Measurements from ENCODE around the gene CNPY3. TPM values are rescaled to one million over a fixed set of nuclear protein-coding genes. Genes with fewer than 3 reads are reported as not detected.

Gene CNPY3
- total and polyA plus RNA-seq, 2 of the 13 experiments (the other 11 are each of a cell fraction or from before 2014, with no cell fraction given), result 42.3 to 60.2 TPM

DNA sequence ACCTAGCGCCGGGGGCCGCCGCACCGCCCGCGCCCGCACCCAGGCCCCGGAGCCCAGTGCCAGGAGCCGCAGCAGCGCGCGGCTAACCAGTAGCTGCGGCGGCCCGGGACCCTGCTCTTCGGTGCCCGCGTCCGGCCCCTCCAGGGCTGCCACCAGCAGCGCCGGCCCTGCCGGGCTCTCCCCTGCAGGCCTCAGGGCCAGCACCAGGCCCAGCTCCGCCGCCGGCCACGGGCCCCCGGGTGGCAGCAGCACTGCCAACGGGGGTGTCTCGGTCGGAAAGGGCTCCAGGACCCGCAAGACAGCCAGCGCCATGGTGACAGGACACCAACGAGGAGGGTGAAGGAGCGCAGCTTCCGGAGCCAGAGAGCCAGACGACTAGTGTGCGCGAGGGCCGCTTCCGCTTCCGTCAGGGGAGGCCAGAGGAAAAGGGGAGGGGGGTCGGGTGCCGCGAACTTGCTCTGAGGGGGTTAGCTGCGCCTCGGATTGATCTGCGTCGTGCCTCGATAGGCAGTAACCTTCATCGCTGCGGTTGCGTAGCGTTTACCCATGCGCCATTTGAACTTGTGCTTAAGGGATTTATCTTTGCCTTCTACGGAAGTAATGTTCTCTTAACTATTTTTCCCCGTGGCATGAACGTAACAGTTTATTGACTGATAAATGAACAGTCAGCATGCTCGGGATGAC lies 49.7 kb downstream of the CNPY3 start, which contains the start of gene PEX6 (continued):
- peak; percentile 69; the same call in 1 of the 2 replicates for TF ChIP-seq ZSCAN21 (CRISPR knock-in tag; IDR thresholded peaks at IDR 0.05; ENCODE audit: borderline replicate concordance)
- TF ChIP-seq U2AF1 (optimal IDR thresholded peaks at IDR 0.05; ENCODE audit: low read depth, low read length), result no peak
- no peak for TF ChIP-seq EEA1 (CRISPR knock-in tag; IDR thresholded peaks at IDR 0.05; ENCODE audit: borderline replicate concordance)
- TF ChIP-seq KLF9 (CRISPR knock-in tag; IDR thresholded peaks at IDR 0.05; ENCODE audit: low read depth), result peak; percentile 72; the same call in 1 of the 2 replicates
- TF ChIP-seq TOPORS (CRISPR knock-in tag; IDR thresholded peaks at IDR 0.05), result no peak
- TF ChIP-seq ADNP (CRISPR knock-in tag; IDR thresholded peaks at IDR 0.05), result no peak
- TF ChIP-seq, protein P1, sequence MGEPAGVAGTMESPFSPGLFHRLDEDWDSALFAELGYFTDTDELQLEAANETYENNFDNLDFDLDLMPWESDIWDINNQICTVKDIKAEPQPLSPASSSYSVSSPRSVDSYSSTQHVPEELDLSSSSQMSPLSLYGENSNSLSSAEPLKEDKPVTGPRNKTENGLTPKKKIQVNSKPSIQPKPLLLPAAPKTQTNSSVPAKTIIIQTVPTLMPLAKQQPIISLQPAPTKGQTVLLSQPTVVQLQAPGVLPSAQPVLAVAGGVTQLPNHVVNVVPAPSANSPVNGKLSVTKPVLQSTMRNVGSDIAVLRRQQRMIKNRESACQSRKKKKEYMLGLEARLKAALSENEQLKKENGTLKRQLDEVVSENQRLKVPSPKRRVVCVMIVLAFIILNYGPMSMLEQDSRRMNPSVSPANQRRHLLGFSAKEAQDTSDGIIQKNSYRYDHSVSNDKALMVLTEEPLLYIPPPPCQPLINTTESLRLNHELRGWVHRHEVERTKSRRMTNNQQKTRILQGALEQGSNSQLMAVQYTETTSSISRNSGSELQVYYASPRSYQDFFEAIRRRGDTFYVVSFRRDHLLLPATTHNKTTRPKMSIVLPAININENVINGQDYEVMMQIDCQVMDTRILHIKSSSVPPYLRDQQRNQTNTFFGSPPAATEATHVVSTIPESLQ (CRISPR knock-in tag; conservative IDR thresholded peaks at IDR 0.05), result 0 out of 2 replicates have a peak, but pooled peaks have one; percentile 42
- no peak; a peak in 1 of 4 replicates for TF ChIP-seq EP300 (IDR thresholded peaks at IDR 0.05; ENCODE audit: low read depth in 2 of 2, low read length in 2 of 2)
- peak; percentile 16; the same call in 1 of the 2 replicates for TF ChIP-seq EP300 (CRISPR knock-in tag; IDR thresholded peaks at IDR 0.05; ENCODE audit: borderline replicate concordance)
- TF ChIP-seq, protein P2, sequence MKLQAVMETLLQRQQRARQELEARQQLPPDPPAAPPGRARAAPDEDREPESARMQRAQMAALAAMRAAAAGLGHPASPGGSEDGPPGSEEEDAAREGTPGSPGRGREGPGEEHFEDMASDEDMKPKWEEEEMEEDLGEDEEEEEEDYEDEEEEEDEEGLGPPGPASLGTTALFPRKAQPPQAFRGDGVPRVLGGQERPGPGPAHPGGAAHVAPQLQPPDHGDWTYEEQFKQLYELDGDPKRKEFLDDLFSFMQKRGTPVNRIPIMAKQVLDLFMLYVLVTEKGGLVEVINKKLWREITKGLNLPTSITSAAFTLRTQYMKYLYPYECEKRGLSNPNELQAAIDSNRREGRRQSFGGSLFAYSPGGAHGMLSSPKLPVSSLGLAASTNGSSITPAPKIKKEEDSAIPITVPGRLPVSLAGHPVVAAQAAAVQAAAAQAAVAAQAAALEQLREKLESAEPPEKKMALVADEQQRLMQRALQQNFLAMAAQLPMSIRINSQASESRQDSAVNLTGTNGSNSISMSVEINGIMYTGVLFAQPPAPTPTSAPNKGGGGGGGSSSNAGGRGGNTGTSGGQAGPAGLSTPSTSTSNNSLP (IDR thresholded peaks at IDR 0.05; ENCODE audit: low read depth, low read length), result peak; percentile 50; the same call in 1 of the 2 replicates
- no peak for TF ChIP-seq RARG (CRISPR knock-in tag; IDR thresholded peaks at IDR 0.05; ENCODE audit: low read depth)
- TF ChIP-seq, protein P3, sequence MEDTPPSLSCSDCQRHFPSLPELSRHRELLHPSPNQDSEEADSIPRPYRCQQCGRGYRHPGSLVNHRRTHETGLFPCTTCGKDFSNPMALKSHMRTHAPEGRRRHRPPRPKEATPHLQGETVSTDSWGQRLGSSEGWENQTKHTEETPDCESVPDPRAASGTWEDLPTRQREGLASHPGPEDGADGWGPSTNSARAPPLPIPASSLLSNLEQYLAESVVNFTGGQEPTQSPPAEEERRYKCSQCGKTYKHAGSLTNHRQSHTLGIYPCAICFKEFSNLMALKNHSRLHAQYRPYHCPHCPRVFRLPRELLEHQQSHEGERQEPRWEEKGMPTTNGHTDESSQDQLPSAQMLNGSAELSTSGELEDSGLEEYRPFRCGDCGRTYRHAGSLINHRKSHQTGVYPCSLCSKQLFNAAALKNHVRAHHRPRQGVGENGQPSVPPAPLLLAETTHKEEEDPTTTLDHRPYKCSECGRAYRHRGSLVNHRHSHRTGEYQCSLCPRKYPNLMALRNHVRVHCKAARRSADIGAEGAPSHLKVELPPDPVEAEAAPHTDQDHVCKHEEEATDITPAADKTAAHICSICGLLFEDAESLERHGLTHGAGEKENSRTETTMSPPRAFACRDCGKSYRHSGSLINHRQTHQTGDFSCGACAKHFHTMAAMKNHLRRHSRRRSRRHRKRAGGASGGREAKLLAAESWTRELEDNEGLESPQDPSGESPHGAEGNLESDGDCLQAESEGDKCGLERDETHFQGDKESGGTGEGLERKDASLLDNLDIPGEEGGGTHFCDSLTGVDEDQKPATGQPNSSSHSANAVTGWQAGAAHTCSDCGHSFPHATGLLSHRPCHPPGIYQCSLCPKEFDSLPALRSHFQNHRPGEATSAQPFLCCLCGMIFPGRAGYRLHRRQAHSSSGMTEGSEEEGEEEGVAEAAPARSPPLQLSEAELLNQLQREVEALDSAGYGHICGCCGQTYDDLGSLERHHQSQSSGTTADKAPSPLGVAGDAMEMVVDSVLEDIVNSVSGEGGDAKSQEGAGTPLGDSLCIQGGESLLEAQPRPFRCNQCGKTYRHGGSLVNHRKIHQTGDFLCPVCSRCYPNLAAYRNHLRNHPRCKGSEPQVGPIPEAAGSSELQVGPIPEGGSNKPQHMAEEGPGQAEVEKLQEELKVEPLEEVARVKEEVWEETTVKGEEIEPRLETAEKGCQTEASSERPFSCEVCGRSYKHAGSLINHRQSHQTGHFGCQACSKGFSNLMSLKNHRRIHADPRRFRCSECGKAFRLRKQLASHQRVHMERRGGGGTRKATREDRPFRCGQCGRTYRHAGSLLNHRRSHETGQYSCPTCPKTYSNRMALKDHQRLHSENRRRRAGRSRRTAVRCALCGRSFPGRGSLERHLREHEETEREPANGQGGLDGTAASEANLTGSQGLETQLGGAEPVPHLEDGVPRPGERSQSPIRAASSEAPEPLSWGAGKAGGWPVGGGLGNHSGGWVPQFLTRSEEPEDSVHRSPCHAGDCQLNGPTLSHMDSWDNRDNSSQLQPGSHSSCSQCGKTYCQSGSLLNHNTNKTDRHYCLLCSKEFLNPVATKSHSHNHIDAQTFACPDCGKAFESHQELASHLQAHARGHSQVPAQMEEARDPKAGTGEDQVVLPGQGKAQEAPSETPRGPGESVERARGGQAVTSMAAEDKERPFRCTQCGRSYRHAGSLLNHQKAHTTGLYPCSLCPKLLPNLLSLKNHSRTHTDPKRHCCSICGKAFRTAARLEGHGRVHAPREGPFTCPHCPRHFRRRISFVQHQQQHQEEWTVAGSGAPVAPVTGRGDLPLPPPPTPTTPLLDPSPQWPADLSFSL (CRISPR knock-in tag; IDR thresholded peaks at IDR 0.05), result 0 out of 2 replicates have a peak, but pooled peaks have one; percentile 21
- TF ChIP-seq HNRNPUL1 (IDR thresholded peaks at IDR 0.05; ENCODE audit: low read depth, low read length), result no peak
- TF ChIP-seq HDAC2 (CRISPR knock-in tag; IDR thresholded peaks at IDR 0.05), result peak; percentile 95
- TF ChIP-seq MLLT10 (CRISPR knock-in tag; IDR thresholded peaks at IDR 0.05), result no peak
- TF ChIP-seq HOXA3 (CRISPR knock-in tag; IDR thresholded peaks at IDR 0.05), result peak; percentile 90; the same call in 1 of the 2 replicates
- peak; percentile 93 for TF ChIP-seq ZNF619 (CRISPR knock-in tag; IDR thresholded peaks at IDR 0.05)
- TF ChIP-seq, protein P4, sequence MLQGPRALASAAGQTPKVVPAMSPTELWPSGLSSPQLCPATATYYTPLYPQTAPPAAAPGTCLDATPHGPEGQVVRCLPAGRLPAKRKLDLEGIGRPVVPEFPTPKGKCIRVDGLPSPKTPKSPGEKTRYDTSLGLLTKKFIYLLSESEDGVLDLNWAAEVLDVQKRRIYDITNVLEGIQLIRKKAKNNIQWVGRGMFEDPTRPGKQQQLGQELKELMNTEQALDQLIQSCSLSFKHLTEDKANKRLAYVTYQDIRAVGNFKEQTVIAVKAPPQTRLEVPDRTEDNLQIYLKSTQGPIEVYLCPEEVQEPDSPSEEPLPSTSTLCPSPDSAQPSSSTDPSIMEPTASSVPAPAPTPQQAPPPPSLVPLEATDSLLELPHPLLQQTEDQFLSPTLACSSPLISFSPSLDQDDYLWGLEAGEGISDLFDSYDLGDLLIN (CRISPR knock-in tag; IDR thresholded peaks at IDR 0.05; ENCODE audit: borderline replicate concordance), result peak; percentile 39; the same call in 1 of the 2 replicates
